ENCODE measurements around the gene ARL2. TPM values are rescaled to one million over a fixed set of nuclear protein-coding genes. Genes with fewer than 3 reads are reported as not detected.

Gene ARL2
- polyA plus RNA-seq, 1 donor (not counting 4 experiments of a cell fraction or from before 2014, with no cell fraction given), result 77.8 TPM

GRCh38 chr11:64998141-64998540 is 15.8 kb upstream of the ARL2 start:
- Histone ChIP-seq H3K27me3 (ENCODE audit: control insufficient read depth, extremely low read depth, insufficient read depth, low read length) (no peaks in the 10 kb centered on the region), H3K27ac (ENCODE audit: control insufficient read depth, insufficient read depth, low read length) (no peak overlapping the region), H2AFZ (ENCODE audit: control insufficient read depth, low read length) (no peak overlapping the region), H3K79me2 (ENCODE audit: control insufficient read depth, insufficient read depth, low read length) (no peaks in the 10 kb centered on the region), H3K9me1 (ENCODE audit: control insufficient read depth, extremely low read depth, insufficient read depth, low read length) (no peaks in the 10 kb centered on the region), H4K20me1 (ENCODE audit: control insufficient read depth, extremely low read depth, insufficient read depth, low read length) (no peaks in the 10 kb centered on the region), H3K4me1 (ENCODE audit: control insufficient read depth, extremely low read depth, insufficient read depth, low read length) (no peaks in the 10 kb centered on the region), H3K4me2 (ENCODE audit: control insufficient read depth, extremely low read depth, insufficient read depth, low read depth, low read length) (no peak overlapping the region), H3K4me3 (ENCODE audit: control insufficient read depth in 2 of 3, extremely low read depth in 1 of 3, insufficient read depth in 2 of 3, low read depth in 1 of 3, low read length in 3 of 3) (no peak overlapping the region), H3K36me3 (ENCODE audit: control insufficient read depth in 2 of 2, extremely low read depth in 1 of 2, insufficient read depth in 2 of 2, low read length in 2 of 2) (no peaks in the 10 kb centered on the region), H3K9me3 (ENCODE audit: control insufficient read depth, low read depth, low read length) (no peaks in the 10 kb centered on the region), H3K9ac (ENCODE audit: control insufficient read depth, extremely low read depth, insufficient read depth, low read length) (no peak overlapping the region)
- TF ChIP-seq EZH2 (IDR thresholded peaks at IDR 0.05; ENCODE audit: low read length) (no peak), CTCF (optimal IDR thresholded peaks at IDR 0.05 in 1 of 3, IDR thresholded peaks at IDR 0.05 in 1 of 3, conservative IDR thresholded peaks at IDR 0.05 in 1 of 3; ENCODE audit: extremely low read depth in 1 of 3, insufficient read depth in 2 of 3, low read length in 3 of 3) (no peak)
- FAIRE-seq (no peak), DNase-seq (ENCODE audit: low read depth, low spot score) (no peak)
- dilution Hi-C loops (cut with MboI; ENCODE audit: extremely low pct_ligation_motif_present, low sequenced_read_pairs), result no loop called here

GRCh38 chr11:64998690-64999431 is 15.1 kb upstream of the ARL2 start:
- H3K27me3 ChIP-seq (ENCODE audit: control insufficient read depth, extremely low read depth, insufficient read depth, low read length), result no peaks in the 10 kb centered on the region
- FAIRE-seq (no peak), DNase-seq (ENCODE audit: low read depth, low spot score) (no peak)
- no peaks in the 10 kb centered on the region for H3K79me2 ChIP-seq (ENCODE audit: control insufficient read depth, insufficient read depth, low read length)
- TF ChIP-seq EZH2 (IDR thresholded peaks at IDR 0.05; ENCODE audit: low read length) (no peak), CTCF (optimal IDR thresholded peaks at IDR 0.05 in 1 of 3, IDR thresholded peaks at IDR 0.05 in 1 of 3, conservative IDR thresholded peaks at IDR 0.05 in 1 of 3; ENCODE audit: extremely low read depth in 1 of 3, insufficient read depth in 2 of 3, low read length in 3 of 3) (no peak)
- no peaks in the 10 kb centered on the region for H3K9me1 ChIP-seq (ENCODE audit: control insufficient read depth, extremely low read depth, insufficient read depth, low read length)
- no peaks in the 10 kb centered on the region for H3K4me1 ChIP-seq (ENCODE audit: control insufficient read depth, extremely low read depth, insufficient read depth, low read length)
- H3K4me3 ChIP-seq (ENCODE audit: control insufficient read depth in 2 of 3, extremely low read depth in 1 of 3, insufficient read depth in 2 of 3, low read depth in 1 of 3, low read length in 3 of 3), result no peak overlapping the region
- dilution Hi-C loops (cut with MboI; ENCODE audit: extremely low pct_ligation_motif_present, low sequenced_read_pairs), result no loop called here
- no peak overlapping the region for H3K9ac ChIP-seq (ENCODE audit: control insufficient read depth, extremely low read depth, insufficient read depth, low read length)
- no peak overlapping the region for H3K27ac ChIP-seq (ENCODE audit: control insufficient read depth, insufficient read depth, low read length)
- no peak overlapping the region for H3K4me2 ChIP-seq (ENCODE audit: control insufficient read depth, extremely low read depth, insufficient read depth, low read depth, low read length)
- H2AFZ ChIP-seq (ENCODE audit: control insufficient read depth, low read length), result no peak overlapping the region
- H4K20me1 ChIP-seq (ENCODE audit: control insufficient read depth, extremely low read depth, insufficient read depth, low read length), result no peaks in the 10 kb centered on the region
- no peaks in the 10 kb centered on the region for H3K36me3 ChIP-seq (ENCODE audit: control insufficient read depth in 2 of 2, extremely low read depth in 1 of 2, insufficient read depth in 2 of 2, low read length in 2 of 2)
- no peaks in the 10 kb centered on the region for H3K9me3 ChIP-seq (ENCODE audit: control insufficient read depth, low read depth, low read length)
